GM18873 (cell line): Measurements from ENCODE around the gene SNTG2.
"Not testable (repeated sequence)": the region's sequence is repeated elsewhere in the genome, so short reads cannot be mapped to it uniquely, and the experiment has no call there.

ENCODE experiments used
- ATAC-seq: cut with Tn5 transposase; IDR thresholded peaks from one replicate; pipeline ENCODE4 v1.9.1; 2021; ENCODE audit warnings: mild to moderate bottlenecking, moderate library complexity, moderate number of reproducible peaks; ENCODE audit not compliant: unreplicated experiment, low FRiP score

SNTG2 gene

GRCh38 chr2:1222056-1222455 is 271.4 kb downstream of the SNTG2 start:
- ATAC-seq: no peak

GRCh38 chr2:1223791-1224190 is 273.1 kb downstream of the SNTG2 start:
- ATAC-seq: no peak

- ATAC-seq: no peak
These were observed 274.3 kb downstream of the SNTG2 start for GRCh38 chr2:1224901-1225300.

- ATAC-seq: no peak
These were observed 276.1 kb downstream of the SNTG2 start for GRCh38 chr2:1226766-1227165.

- ATAC-seq: no peak
These were observed 276.7 kb downstream of the SNTG2 start for GRCh38 chr2:1227274-1227900.

GRCh38 chr2:1229596-1229995 is 278.9 kb downstream of the SNTG2 start:
- not testable (repeated sequence) for ATAC-seq

GRCh38 chr2:1230155-1230893 is 279.7 kb downstream of the SNTG2 start:
- ATAC-seq: no peak

GRCh38 chr2:1231466-1232063 is 280.9 kb downstream of the SNTG2 start:
- no peak for ATAC-seq

GRCh38 chr2:1233281-1233680 is 282.6 kb downstream of the SNTG2 start:
- ATAC-seq: no peak

GRCh38 chr2:1234731-1235308 is 284.2 kb downstream of the SNTG2 start:
- ATAC-seq: no peak

GRCh38 chr2:1235806-1236205 is 285.2 kb downstream of the SNTG2 start:
- ATAC-seq: no peak

- ATAC-seq: no peak
These were observed 286.0 kb downstream of the SNTG2 start for GRCh38 chr2:1236606-1237005.

GRCh38 chr2:1237783-1238182 is 287.1 kb downstream of the SNTG2 start:
- no peak for ATAC-seq

- no peak for ATAC-seq
These were observed 288.0 kb downstream of the SNTG2 start for GRCh38 chr2:1238598-1239138.

- ATAC-seq: no peak
These were observed 294.5 kb downstream of the SNTG2 start for GRCh38 chr2:1245193-1245592.

GRCh38 chr2:1246239-1246638 is 295.6 kb downstream of the SNTG2 start:
- no peak for ATAC-seq

GRCh38 chr2:1246991-1247390 is 296.3 kb downstream of the SNTG2 start:
- ATAC-seq: no peak

- no peak for ATAC-seq
These were observed 297.5 kb downstream of the SNTG2 start for GRCh38 chr2:1248187-1248586.

GRCh38 chr2:1249897-1250687 is 299.4 kb downstream of the SNTG2 start:
- no peak for ATAC-seq

- ATAC-seq: no peak
These were observed 300.9 kb downstream of the SNTG2 start for GRCh38 chr2:1251520-1251919.
